B cell (primary cell): ENCODE results near the gene TRIM6.

Experiments
- CTCF ChIP-seq: fragments of 200-600 bp; IDR thresholded peaks from one replicate; pipeline ENCODE4 v1.8.0; 2022; ENCODE audit warnings: antibody characterized with exemption, mild to moderate bottlenecking
- EZH2 ChIP-seq: IDR thresholded peaks from 2 replicates; pipeline ENCODE4 v1.6.1; 2012; ENCODE audit warnings: borderline replicate concordance, low read depth, mild to moderate bottlenecking, moderate library complexity, low read length; ENCODE audit not compliant: insufficient read depth, poor library complexity, severe bottlenecking

GRCh38 chr11:5631417-5631816, 35.0 kb downstream of the TRIM6 start:
- no peak for TF ChIP-seq CTCF
- no peak for TF ChIP-seq EZH2
